Measurements from ENCODE around the gene ABHD12B.

The ABHD12B gene

GRCh38 chr14:50839048-50839447, 32.8 kb upstream of the ABHD12B start:
- DNase-seq (ENCODE audit: low read depth, low spot score): no peak

DNA sequence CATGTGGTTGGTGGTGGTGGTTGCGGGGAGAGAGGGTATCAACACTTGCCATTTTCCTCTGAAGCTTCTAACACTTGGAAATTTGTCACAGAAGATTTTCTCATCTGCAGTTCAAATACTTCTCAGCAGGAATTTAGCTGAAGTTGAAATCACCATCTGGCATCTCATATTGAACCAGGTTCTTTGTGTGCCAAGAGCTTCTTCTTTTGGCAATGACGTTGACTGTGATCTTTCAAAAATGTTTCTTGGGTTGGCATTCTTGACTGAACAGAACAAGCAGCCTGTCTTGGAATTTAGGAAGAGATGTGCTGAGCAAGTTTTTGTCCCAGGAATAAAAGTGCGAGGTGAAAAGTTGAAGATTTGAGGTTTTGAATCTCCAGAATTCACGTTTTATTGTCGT, 32.2 kb upstream of the ABHD12B start:
- no peak for DNase-seq (ENCODE audit: low read depth, low spot score)

DNA sequence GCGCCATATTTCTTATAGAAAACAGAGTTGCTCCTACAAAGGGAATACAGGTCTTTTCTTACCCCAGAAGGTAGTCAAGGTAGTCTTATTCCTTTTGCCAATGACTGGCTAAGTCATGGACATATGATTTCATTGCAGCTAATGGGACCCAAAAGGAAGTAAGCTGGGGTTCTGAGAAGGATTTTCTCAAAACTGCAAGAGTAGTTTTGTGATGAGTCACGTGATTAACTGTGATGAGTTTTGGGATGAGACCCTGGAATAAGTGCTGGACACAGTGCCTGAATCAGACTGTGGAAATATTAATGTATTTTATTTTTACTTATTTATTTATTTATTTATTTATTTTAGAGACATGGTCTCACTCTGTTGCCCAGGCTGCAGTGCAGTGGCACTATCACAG, 27.5 kb upstream of the ABHD12B start:
- no peak for DNase-seq (ENCODE audit: low read depth, low spot score)

DNA sequence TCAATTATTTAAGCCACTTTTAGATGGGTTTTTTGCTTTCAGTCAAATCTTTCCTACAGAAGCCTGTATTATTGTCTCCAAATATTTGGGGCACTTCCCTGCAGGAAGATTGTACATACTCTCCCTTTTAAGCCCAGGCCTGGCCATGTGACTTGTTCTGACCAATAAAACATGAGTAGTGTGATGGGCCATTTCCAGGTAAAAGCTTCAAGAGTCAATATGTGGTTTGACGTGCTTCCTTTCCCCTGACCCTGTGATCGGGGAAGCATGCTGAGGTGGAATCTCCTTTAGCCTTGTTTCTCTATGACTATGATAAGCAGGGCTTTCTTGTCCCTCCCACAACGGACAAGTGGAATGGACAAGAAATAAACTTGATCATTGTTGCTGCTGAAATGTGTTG, 26.7 kb upstream of the ABHD12B start:
- DNase-seq (ENCODE audit: low read depth, low spot score): no peak

DNA sequence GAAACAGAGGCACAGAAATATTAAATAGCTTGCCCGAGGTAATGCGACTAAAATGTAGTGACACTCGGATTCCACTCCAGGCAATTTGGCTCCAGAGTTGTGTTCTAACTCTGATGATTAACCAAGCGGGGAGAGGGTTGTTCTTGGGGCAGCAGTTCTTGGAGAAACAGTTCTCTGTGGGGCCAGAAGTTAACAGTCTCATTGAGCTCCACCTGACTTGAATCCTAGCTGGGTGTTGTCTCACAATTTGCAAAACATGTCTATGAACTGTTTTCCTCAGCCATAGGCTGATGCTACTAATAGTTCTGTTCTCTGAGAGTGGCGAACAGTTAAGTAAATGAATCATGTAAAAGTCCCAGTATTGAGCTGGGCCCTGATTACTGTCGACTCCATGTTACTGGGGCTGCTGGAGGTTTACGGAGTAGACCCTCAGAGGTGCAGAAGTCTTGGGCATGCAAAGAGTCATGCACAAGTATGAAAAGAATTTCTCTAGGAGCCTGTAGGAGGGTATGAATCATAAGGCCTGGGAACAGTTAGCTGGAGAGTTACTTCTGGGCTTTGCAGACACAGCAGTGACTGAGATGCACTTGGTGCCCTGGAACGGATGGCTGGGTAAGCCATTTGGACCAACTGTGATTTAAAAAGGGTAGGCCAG, 25.5 kb upstream of the ABHD12B start:
- no peak for DNase-seq (ENCODE audit: low read depth, low spot score)

GRCh38 chr14:50853891-50854290, 18.0 kb upstream of the ABHD12B start:
- DNase-seq (ENCODE audit: low read depth, low spot score): no peak

DNA sequence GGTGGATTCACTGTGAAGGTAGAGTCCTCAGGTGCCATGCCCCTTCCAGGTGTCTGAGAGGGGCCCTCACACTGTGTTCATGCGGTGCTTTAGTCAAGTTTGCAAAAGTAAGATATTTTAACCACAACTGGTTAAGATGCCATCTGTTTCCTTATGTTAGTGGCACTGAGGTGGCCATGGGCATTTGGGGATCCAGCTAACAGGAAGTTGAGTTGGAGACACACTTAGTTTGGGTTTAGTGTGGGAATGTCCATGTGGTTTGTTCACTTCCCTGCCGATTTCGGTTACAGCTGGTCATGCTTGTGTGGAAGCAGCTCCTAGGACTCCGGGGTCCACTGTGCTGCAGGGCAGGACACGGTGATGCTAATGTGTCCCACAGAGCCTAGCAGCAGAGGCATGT, 17.3 kb upstream of the ABHD12B start:
- no peak for DNase-seq (ENCODE audit: low read depth, low spot score)

GRCh38 chr14:50855558-50855957, 16.3 kb upstream of the ABHD12B start:
- DNase-seq (ENCODE audit: low read depth, low spot score): no peak

- DNase-seq (ENCODE audit: low read depth, low spot score): no peak
These were observed 15.2 kb upstream of the ABHD12B start for GRCh38 chr14:50856660-50857059.

- no peak for DNase-seq (ENCODE audit: low read depth, low spot score)
These were observed 12.6 kb upstream of the ABHD12B start for GRCh38 chr14:50859296-50859624.

GRCh38 chr14:50860478-50861086, 11.3 kb upstream of the ABHD12B start:
- peak; percentile 75 for DNase-seq (ENCODE audit: low read depth, low spot score)

DNA sequence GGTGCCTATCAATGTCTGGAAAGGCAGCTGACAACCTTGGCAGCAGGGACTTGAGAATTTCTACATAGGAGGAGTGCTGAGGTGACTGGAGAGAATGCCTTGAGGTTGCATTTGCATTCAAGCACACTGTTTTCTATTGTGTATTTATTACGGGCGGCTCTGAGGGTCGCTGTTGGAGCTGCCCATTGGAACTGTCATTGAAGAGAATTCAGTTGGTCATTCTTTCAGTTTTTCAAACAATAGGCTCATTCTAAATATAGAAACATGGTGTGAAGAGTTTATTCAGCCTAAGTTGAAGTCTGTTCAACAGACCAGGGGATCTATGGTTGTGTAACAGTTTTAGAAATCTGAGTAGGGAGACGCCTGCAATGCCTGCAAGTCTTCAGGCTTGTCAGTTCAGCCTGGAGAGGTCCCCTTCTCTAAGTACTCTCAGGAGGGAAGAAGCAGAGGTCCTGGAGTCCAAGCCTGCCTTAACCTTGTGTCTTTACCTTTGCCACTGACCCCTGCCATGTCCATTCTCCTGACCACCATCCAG, 9.8 kb upstream of the ABHD12B start:
- DNase-seq (ENCODE audit: low read depth, low spot score): no peak

DNA sequence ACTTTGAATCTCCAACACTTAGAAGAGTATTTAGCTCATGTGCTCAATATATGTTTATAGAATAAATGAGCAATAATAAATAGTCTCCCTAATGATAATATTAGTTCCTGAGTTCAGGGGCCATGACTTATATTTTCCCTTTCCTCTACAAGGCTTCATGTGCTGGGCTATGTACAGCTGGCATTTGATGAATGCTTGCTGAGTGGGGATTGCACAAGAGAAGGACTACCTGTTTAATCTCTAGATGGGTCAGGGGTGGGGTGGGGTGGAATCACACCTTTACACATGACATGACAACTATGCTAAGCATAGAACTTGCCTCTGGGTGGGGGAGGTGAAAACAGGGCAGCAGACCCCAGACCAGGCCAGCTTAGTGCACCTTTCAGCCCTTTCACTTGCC, 7.6 kb upstream of the ABHD12B start:
- DNase-seq (ENCODE audit: low read depth, low spot score): no peak

- no peak for DNase-seq (ENCODE audit: low read depth, low spot score)
These were observed 6.9 kb upstream of the ABHD12B start for GRCh38 chr14:50864946-50865345.

DNA sequence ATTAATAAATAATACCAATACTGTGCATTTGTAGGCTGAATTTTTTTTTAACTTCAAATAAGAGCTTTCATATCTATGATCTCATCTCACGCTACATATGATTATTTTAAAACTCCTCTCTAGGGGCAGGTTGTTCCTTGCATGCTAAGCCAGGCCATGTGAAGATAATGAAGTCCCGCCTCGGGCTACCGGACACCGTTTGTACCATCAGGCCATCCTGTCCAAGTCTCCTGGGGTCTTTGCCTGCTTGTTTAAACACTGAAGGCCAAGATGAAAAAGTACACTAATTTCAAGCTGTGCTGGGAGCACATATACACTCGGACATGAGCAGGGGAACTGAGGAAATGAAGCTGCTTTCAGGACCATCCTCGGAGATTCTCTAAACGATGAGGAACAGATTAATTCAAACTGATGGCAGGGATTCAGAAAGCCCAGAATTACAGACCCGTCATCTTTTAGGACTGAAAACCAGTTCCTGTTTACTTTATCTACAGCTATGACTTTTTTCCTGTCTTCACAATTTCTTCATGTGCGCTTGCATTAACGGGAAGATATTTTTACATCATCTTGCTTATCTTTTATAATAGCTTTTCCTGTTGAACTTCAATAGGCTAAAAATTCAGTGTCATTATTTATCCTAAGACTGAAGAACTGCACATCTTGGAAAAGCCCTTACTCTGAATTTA, 6.3 kb upstream of the ABHD12B start:
- DNase-seq (ENCODE audit: low read depth, low spot score): no peak

GRCh38 chr14:50871228-50871627, 625 bp upstream of the ABHD12B start:
- no peak for DNase-seq (ENCODE audit: low read depth, low spot score)

- no peak for DNase-seq (ENCODE audit: low read depth, low spot score)
These were observed 2.9 kb downstream of the ABHD12B start for GRCh38 chr14:50874757-50875156.

DNA sequence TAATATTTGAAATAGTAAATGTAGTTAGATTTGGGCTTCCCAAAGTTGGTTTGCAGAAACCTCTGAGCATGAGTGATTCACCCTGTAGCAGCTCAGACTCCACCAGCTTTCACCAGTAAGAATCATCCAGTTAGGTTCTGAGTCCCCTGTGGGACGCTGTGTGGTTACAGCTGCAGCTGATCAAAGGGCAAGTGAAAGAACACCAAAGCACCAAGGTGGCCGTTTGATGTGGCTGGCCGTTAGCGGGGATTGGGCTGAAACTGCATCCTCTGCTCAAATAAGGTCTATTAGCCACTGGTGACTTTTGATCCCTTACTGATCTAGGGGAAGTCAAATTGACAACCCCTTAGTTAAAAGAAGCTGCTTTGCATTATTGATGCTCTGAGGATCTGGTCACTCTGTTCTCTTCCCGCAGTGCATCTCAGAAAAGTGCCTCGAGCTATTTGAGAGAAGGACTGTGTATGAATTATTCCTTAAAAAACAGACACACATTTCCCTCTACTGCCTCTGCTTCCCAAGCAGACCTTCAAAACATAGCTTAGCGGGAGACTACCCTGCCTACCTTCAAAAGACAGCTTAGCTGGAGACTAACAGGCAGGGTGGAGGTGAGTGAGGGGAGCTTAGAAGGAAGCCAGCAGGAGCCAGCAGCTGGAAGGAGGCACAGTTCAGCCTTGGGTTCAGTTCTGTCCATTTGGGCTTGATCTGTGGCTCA, 3.7 kb downstream of the ABHD12B start:
- DNase-seq (ENCODE audit: low read depth, low spot score): peak; percentile 28

DNA sequence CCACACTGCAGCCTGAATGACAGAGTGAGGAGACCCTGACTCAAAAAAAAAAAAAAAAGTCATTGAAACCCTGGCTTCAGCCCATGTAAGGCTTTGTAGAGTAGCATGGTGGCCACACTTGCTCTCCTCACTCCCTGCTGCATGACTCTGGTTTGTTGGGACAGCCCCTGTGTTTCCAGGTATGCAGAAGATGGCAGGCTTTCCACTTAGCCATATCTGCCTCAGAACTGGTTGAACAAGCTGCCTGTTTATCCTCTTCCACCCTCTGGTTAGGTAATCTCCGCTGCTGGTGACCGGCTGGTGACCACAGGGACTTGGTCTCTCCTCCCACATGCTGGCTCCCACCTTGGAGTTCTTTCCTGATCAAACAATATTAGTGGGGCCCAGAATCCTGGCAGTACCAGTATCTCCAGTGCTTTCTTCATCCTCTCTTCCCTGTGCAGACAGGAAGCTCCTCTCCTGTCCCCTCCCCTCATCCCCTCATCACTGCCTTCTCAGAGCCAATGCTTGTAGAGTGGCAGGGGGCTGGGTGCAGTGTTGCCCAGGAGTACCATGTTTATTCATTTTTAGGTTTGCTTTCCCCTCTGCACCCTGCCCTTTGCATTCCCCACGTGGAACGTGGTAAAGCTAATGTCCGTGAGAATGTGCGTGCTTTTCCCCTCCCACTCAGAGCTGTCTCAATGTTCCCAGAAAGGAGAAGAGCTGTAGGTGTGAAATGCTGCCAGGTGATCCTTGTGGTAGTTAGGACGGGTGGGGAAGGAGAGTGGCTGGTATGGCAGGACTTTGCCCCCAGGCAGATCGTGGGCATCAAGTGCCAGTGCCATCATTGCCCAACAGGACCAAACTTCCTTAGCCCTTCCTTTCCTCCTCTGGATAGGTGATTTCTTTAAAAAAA, 11.3 kb downstream of the ABHD12B start:
- DNase-seq (ENCODE audit: low read depth, low spot score): no peak

DNA sequence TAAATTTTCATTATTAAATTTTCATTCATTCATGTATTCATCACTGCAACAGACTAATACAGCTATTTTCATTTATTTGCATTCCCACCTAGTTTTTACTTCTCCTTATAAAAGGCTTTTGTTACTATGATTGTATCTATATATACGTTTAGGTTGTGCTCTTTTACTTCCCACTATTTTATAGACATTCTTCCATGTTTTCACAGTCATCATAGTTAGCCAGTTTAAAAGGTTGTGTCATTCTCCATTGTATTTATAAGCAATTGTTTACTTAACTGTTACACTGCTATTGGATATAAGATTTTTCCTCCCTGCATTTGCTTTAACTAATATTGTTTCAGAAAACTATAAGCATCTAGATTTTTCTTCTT, 12.0 kb downstream of the ABHD12B start:
- no peak for DNase-seq (ENCODE audit: low read depth, low spot score)

DNA sequence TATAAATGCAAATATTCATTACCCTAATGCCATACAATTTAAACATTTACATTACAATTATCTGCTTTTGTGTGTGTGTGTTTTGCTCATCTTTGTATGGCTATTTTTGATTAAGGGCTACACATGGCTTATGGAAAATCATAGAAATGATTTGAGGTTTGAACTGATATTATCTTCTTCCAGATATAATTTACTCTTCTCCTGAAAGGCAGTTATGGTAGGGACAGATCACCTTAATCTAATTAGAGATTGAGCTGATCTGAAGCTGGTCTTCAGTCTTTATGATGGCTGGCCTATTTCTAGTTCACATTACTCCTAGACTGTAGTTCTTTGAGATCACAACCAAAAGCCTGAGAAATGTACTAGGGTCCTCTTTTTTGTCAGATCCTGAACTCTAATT, 15.6 kb downstream of the ABHD12B start:
- no peak for DNase-seq (ENCODE audit: low read depth, low spot score)
